ENCODE measurements around the gene ETS2. TPM values are rescaled to one million over a fixed set of nuclear protein-coding genes. Genes with fewer than 3 reads are reported as not detected.
A peak's percentile ranks its signal among the peaks of the same experiment; 100 is the strongest.
"Not testable (repeated sequence)": the region's sequence is repeated elsewhere in the genome, so short reads cannot be mapped to it uniquely, and the experiment has no call there.

ETS2 gene
- total RNA-seq, 2 donors from 2014 or later, result 31.4 to 37.2 TPM

DNA sequence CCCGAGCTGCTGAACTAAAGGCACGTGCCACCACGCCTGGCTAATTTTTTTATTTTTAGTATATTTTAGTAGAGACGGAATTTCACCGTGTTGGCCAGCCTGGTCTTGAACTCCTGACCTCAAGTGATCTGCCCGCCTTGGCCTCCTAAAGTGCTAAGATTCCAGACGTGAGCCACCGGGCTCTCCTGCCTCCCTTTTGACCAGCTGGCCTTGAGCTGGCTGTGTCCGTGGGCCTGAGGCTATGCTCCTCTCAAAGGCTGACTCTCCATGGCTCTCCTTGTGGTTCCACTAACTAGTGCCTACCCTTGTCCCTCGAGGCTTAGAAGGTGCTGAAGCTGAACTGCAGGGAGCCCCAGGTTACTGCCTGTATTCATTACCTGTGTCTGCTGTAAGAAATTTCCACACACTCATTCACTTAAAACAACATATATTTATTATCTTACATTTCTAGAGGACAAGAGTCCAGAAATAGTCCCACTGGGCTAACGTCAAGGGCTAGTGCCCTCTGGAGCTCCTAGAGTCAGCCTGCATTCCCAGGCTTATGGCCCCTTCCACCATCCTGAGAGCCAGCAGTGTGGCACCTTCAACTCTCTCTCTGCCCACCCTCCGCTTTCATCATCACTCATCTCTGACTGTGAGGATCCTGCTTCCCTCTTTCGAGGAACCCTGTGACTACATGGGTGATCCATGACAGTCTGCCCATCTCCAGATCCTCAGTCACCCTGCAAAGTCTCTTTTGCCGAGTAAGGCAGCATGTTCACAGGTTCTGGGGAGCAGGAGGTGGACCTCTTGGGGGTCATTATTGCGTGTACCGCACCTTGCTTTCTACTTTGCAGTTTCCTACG is 34.9 kb downstream of the ETS2 start:
- DNase-seq (ENCODE audit: low spot score), result peak; percentile 49
- H3K36me3 ChIP-seq, result no peaks in the 10 kb centered on the region
- TF ChIP-seq, protein P1, sequence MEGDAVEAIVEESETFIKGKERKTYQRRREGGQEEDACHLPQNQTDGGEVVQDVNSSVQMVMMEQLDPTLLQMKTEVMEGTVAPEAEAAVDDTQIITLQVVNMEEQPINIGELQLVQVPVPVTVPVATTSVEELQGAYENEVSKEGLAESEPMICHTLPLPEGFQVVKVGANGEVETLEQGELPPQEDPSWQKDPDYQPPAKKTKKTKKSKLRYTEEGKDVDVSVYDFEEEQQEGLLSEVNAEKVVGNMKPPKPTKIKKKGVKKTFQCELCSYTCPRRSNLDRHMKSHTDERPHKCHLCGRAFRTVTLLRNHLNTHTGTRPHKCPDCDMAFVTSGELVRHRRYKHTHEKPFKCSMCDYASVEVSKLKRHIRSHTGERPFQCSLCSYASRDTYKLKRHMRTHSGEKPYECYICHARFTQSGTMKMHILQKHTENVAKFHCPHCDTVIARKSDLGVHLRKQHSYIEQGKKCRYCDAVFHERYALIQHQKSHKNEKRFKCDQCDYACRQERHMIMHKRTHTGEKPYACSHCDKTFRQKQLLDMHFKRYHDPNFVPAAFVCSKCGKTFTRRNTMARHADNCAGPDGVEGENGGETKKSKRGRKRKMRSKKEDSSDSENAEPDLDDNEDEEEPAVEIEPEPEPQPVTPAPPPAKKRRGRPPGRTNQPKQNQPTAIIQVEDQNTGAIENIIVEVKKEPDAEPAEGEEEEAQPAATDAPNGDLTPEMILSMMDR (IDR thresholded peaks at IDR 0.05), result no peak

DNA sequence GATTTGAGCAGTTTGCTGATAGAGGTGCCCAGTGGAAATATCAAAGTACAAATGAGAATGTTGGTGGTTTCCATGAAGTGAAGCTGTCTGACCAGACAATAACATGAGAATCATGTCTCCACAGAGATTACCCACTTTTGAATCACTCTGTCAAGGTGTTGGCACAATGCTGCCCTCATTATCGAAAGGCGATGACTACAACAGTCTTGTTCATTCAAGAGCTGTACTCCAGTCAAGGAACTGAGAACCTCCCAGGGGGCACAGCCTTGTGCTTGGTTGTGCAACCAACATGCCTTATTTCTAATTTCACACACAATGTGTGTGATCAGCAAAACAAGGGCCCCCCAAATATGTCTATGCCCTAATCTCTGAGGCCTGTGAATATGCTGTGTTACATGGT is 35.7 kb downstream of the ETS2 start:
- no peak overlapping the region for H3K27ac ChIP-seq
- H3K4me1 ChIP-seq, result no peaks in the 10 kb centered on the region
- DNase-seq (ENCODE audit: low spot score), result no peak
- H3K4me3 ChIP-seq, result no peak overlapping the region
- no peaks in the 10 kb centered on the region for H3K27me3 ChIP-seq
- no peaks in the 10 kb centered on the region for H3K36me3 ChIP-seq
- TF ChIP-seq, protein P1 (IDR thresholded peaks at IDR 0.05), result no peak
- no peaks in the 10 kb centered on the region for H3K9me3 ChIP-seq

More for the DNA sequence above, 34.9 kb downstream of the ETS2 start:
- Histone ChIP-seq H3K27me3 (no peaks in the 10 kb centered on the region), H3K27ac (no peak overlapping the region), H3K4me3 (no peak overlapping the region), H3K4me1 (no peaks in the 10 kb centered on the region), H3K9me3 (no peaks in the 10 kb centered on the region)

DNA sequence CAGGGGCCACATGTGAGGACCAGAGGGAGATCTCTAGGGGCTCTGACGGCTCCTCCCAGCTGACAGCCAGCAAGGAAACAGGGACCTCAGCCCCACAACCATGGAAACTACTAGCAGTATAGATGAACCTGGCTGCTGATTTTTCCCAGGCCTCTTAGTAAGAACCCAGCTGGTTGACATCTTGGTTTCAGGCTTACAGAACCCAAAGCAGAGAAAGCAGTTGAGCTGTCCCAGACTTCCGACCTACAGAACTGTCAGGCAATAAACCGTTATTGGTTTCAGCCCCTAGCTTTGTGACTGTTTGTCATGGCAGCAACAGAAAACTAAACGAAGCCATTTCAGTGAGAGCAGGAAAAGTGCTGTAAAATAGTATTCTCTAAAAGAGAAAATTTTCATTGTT is 36.4 kb downstream of the ETS2 start:
- TF ChIP-seq, protein P1 (IDR thresholded peaks at IDR 0.05), result no peak
- Histone ChIP-seq H3K27ac (no peak overlapping the region), H3K27me3 (no peaks in the 10 kb centered on the region), H3K36me3 (no peaks in the 10 kb centered on the region), H3K4me3 (no peak overlapping the region), H3K9me3 (no peaks in the 10 kb centered on the region), H3K4me1 (no peaks in the 10 kb centered on the region)
- DNase-seq (ENCODE audit: low spot score), result no peak

DNA sequence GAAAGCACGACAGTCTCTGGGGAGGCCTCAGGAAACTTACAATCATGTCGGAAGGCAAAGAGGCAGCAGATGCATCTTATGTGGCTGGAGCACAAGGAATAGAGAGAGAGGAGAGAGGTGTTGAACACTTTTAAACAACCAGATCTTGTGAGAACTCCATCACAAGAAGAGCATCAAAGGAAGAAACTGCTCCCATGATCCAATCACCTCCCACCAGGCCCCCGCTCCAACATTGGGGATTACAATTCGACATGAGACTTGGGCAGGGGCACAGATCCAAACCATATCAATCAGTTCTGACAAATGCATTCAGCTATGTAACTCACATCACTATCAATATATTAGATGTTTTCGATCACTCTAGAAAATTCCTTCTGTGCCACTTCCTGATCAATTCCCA is 37.6 kb downstream of the ETS2 start:
- no peak for DNase-seq (ENCODE audit: low spot score)
- TF ChIP-seq, protein P1 (IDR thresholded peaks at IDR 0.05), result no peak
- Histone ChIP-seq H3K9me3 (no peaks in the 10 kb centered on the region), H3K27ac (no peak overlapping the region), H3K36me3 (no peaks in the 10 kb centered on the region), H3K4me1 (peaks cover 0 to 7% of the 10 kb centered on the region in 2 donors), H3K4me3 (no peak overlapping the region), H3K27me3 (no peaks in the 10 kb centered on the region)

DNA sequence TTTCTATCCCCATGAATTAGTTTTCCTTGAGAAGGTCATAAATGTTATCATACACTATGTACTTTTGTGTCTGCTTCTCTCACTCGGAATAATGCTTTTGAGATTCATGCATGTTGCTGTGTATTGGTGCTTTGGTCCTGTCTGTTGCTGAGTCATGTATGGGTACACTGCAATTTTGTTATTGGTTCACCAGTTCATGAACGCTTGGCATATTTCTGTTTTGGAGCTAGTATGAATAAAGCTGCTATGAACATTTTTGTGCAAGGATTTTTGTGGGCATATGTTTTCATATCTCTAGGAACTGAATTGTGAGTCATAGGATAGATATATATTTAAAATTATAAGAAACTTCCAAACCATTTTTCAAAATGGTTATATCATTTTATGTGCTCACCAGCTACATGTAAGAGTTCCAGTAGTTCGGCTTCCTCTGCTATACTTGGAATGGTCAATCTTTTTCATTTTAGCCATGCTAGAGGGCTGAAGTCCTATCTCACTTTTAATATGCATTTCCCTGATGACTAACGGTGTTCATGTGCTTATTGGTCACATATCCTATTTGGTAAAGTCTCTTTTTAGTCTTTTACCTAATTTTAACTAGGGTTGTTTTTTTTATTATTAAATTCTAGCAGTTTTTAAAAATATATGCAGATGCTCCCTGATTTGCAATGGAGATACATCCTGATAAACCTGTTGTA is 38.2 kb downstream of the ETS2 start:
- no peak overlapping the region for H3K27ac ChIP-seq
- TF ChIP-seq, protein P1 (IDR thresholded peaks at IDR 0.05), result no peak
- H3K4me3 ChIP-seq, result no peak overlapping the region
- no peak for DNase-seq (ENCODE audit: low spot score)
- no peaks in the 10 kb centered on the region for H3K27me3 ChIP-seq
- no peaks in the 10 kb centered on the region for H3K9me3 ChIP-seq
- no peaks in the 10 kb centered on the region for H3K36me3 ChIP-seq
- peaks cover 0 to 7% of the 10 kb centered on the region in 2 donors for H3K4me1 ChIP-seq

DNA sequence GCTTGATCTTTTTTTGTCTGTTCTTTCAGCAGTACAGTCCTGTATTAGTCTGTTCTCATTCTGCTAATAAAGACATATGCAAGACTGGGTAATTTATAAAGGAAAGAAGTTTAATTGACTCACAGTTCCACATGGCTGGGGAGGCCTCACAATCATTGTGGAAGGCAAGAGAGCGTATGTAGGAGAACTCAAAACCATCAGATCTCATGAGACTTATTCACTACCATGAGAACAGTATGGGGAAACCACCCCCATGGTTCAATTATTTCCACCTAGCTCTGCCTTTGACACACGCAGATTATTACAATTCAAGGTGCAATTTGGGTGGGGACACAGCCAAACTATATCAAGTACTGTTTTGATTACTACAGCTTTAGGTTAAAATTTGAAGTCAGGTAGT is 39.6 kb downstream of the ETS2 start:
- not testable (repeated sequence) for H3K4me1 ChIP-seq; DNase-seq (ENCODE audit: low spot score); H3K27ac ChIP-seq; H3K9me3 ChIP-seq; H3K4me3 ChIP-seq; H3K27me3 ChIP-seq; H3K36me3 ChIP-seq

Data from right atrium auricular region (tissue), 2 donors.